Activated naive CD4-positive, alpha-beta T cell treated with anti-CD3 and anti-CD28 coated beads, Interleukin-2, amount 50 U/mL, for 16 hours (primary cell): ENCODE results near the gene EHMT1.
"Not testable (repeated sequence)": the region's sequence is repeated elsewhere in the genome, so short reads cannot be mapped to it uniquely, and the experiment has no call there.

ENCODE experiments used
- DNase-seq: peaks from one replicate; pipeline ENCODE4 v3.0.0-alpha.2; 2020

Gene EHMT1

GRCh38 chr9:137797206-137798120 is 178.7 kb downstream of the EHMT1 start:
- no peak for DNase-seq

GRCh38 chr9:137798142-137798541 is 179.3 kb downstream of the EHMT1 start:
- no peak for DNase-seq

GRCh38 chr9:137798901-137799629 is 180.3 kb downstream of the EHMT1 start:
- DNase-seq = no peak

- no peak for DNase-seq
Observed at GRCh38 chr9:137799630-137799983, 180.8 kb downstream of the EHMT1 start.

GRCh38 chr9:137800196-137801022 is 181.6 kb downstream of the EHMT1 start:
- DNase-seq = no peak

GRCh38 chr9:137801023-137801319 is 182.2 kb downstream of the EHMT1 start:
- no peak for DNase-seq

GRCh38 chr9:137802021-137802420 is 183.2 kb downstream of the EHMT1 start:
- no peak for DNase-seq

- DNase-seq = no peak
Observed at GRCh38 chr9:137802521-137803243, 183.9 kb downstream of the EHMT1 start.

- DNase-seq = no peak
Observed at GRCh38 chr9:137804908-137805630, 186.3 kb downstream of the EHMT1 start.

GRCh38 chr9:137807721-137808703 is 189.2 kb downstream of the EHMT1 start:
- DNase-seq = no peak

- no peak for DNase-seq
Observed at GRCh38 chr9:137809040-137809576, 190.3 kb downstream of the EHMT1 start.

GRCh38 chr9:137809726-137810450 is 191.1 kb downstream of the EHMT1 start:
- DNase-seq = not testable (repeated sequence)

- DNase-seq = no peak
Observed at GRCh38 chr9:137811283-137811870, 192.6 kb downstream of the EHMT1 start.

- DNase-seq = no peak
Observed at GRCh38 chr9:137812356-137813023, 193.7 kb downstream of the EHMT1 start.

- DNase-seq = no peak
Observed at GRCh38 chr9:137813167-137813566, 194.4 kb downstream of the EHMT1 start.

GRCh38 chr9:137813651-137814415 is 195.0 kb downstream of the EHMT1 start:
- DNase-seq = no peak

- DNase-seq = no peak
Observed at GRCh38 chr9:137814436-137814835, 195.6 kb downstream of the EHMT1 start.

GRCh38 chr9:137814841-137815240 is 196.0 kb downstream of the EHMT1 start:
- DNase-seq = no peak
